Glutamatergic neuron (in vitro differentiated cells): ENCODE data around the gene HPSE2. TPM values are rescaled to one million over a fixed set of nuclear protein-coding genes. Genes with fewer than 3 reads are reported as not detected.

Experiments used
- DNase-seq: peaks from one replicate; pipeline ENCODE4 v3.0.0; 2022
- H3K27ac Mint-ChIP-seq: one replicate; pipeline ENCODE4 v1.8.0; 2020; ENCODE audit warnings: mild to moderate bottlenecking, mixed read lengths, inconsistent platforms; ENCODE audit not compliant: unreplicated experiment
- H3K27me3 Mint-ChIP-seq: one replicate; pipeline ENCODE4 v1.8.0; 2020; ENCODE audit warnings: mild to moderate bottlenecking, moderate library complexity, mixed read lengths, inconsistent platforms; ENCODE audit not compliant: unreplicated experiment
- H3K36me3 Mint-ChIP-seq: one replicate; pipeline ENCODE4 v1.8.0; 2020; ENCODE audit warnings: mild to moderate bottlenecking, mixed read lengths, inconsistent platforms; ENCODE audit not compliant: unreplicated experiment
- H3K4me1 Mint-ChIP-seq: one replicate; pipeline ENCODE4 v1.8.0; 2020; ENCODE audit warnings: mild to moderate bottlenecking, low read depth, mixed read lengths, inconsistent platforms; ENCODE audit not compliant: unreplicated experiment
- H3K4me3 Mint-ChIP-seq: one replicate; pipeline ENCODE4 v1.8.0; 2020; ENCODE audit warnings: mild to moderate bottlenecking, mixed read lengths, inconsistent platforms; ENCODE audit not compliant: unreplicated experiment
- H3K9me3 Mint-ChIP-seq: one replicate; pipeline ENCODE4 v1.8.0; 2020; ENCODE audit warnings: mild to moderate bottlenecking, moderate library complexity, mixed read lengths, inconsistent platforms; ENCODE audit not compliant: unreplicated experiment
- CTCF ChIP-seq: fragments of 200-600 bp; sonication (generic); IDR thresholded peaks from one replicate; pipeline ENCODE4 v1.5.0; 2021; ENCODE audit not compliant: partially characterized antibody, unreplicated experiment
- total RNA-seq: library from RNA; stranded (reverse); fragmentation: NEBNext Ultra II Directional; extraction: Animal tissue kit (Norgen Biotek cat#: 25700); gene quantifications from one replicate; pipeline ENCODE4 v1.2.1, GENCODE V29; 2021; ENCODE audit not compliant: unreplicated experiment

HPSE2 gene
- total RNA-seq, 1 donor from 2014 or later: not detected

GRCh38 chr10:98485959-98486358, 749.7 kb downstream of the HPSE2 start:
- H3K27me3 Mint-ChIP-seq: no peaks in the 10 kb centered on the region

GRCh38 chr10:98483658-98484057, 752.0 kb downstream of the HPSE2 start:
- Mint-ChIP-seq H3K9me3 (no peaks in the 10 kb centered on the region), H3K36me3 (peaks cover 6% of the 10 kb centered on the region), H3K27ac (no peak overlapping the region), H3K4me3 (no peak overlapping the region), H3K4me1 (no peaks in the 10 kb centered on the region), H3K27me3 (no peaks in the 10 kb centered on the region)
- no peak for TF ChIP-seq CTCF
- DNase-seq: no peak

More at GRCh38 chr10:98485959-98486358, 749.7 kb downstream of the HPSE2 start:
- DNase-seq: no peak
- no peak overlapping the region for H3K27ac Mint-ChIP-seq
- no peaks in the 10 kb centered on the region for H3K9me3 Mint-ChIP-seq
- H3K4me3 Mint-ChIP-seq: no peak overlapping the region
- no peaks in the 10 kb centered on the region for H3K4me1 Mint-ChIP-seq
- no peaks in the 10 kb centered on the region for H3K36me3 Mint-ChIP-seq
- no peak for TF ChIP-seq CTCF

GRCh38 chr10:98482096-98482495, 753.6 kb downstream of the HPSE2 start:
- TF ChIP-seq CTCF: no peak
- DNase-seq: no peak
- Mint-ChIP-seq H3K27ac (no peak overlapping the region), H3K36me3 (peaks cover 6% of the 10 kb centered on the region), H3K9me3 (no peaks in the 10 kb centered on the region), H3K4me3 (no peak overlapping the region), H3K27me3 (no peaks in the 10 kb centered on the region), H3K4me1 (no peaks in the 10 kb centered on the region)

GRCh38 chr10:98481404-98481945, 754.2 kb downstream of the HPSE2 start:
- TF ChIP-seq CTCF: no peak
- no peak overlapping the region for H3K27ac Mint-ChIP-seq

GRCh38 chr10:98478430-98479222, 757.0 kb downstream of the HPSE2 start:
- no peaks in the 10 kb centered on the region for H3K9me3 Mint-ChIP-seq
- H3K4me3 Mint-ChIP-seq: no peak overlapping the region
- peaks cover 6% of the 10 kb centered on the region for H3K36me3 Mint-ChIP-seq

More at GRCh38 chr10:98481404-98481945, 754.2 kb downstream of the HPSE2 start:
- H3K27me3 Mint-ChIP-seq: peaks cover 2% of the 10 kb centered on the region
- H3K36me3 Mint-ChIP-seq: peaks cover 6% of the 10 kb centered on the region
- no peaks in the 10 kb centered on the region for H3K9me3 Mint-ChIP-seq
- H3K4me1 Mint-ChIP-seq: no peaks in the 10 kb centered on the region
- DNase-seq: no peak
- H3K4me3 Mint-ChIP-seq: no peak overlapping the region

More at GRCh38 chr10:98478430-98479222, 757.0 kb downstream of the HPSE2 start:
- DNase-seq: no peak
- Mint-ChIP-seq H3K27me3 (peaks cover 2% of the 10 kb centered on the region), H3K27ac (no peak overlapping the region), H3K4me1 (no peaks in the 10 kb centered on the region)
- no peak for TF ChIP-seq CTCF
